Measurements from ENCODE around the gene CRYBB1. TPM values are rescaled to one million over a fixed set of nuclear protein-coding genes. Genes with fewer than 3 reads are reported as not detected.

Gene CRYBB1
- total RNA-seq, 4 donors from 2014 or later, result 0.42 TPM; not detected in 3

GRCh38 chr22:26552466-26552865 is 65.4 kb downstream of the CRYBB1 start:
- no peak for DNase-seq (ENCODE audit: low spot score in 2 of 2)
- no peak overlapping the region for H3K4me3 ChIP-seq (ENCODE audit: low read depth, poor library complexity, severe bottlenecking)
- TF ChIP-seq POLR2A (IDR thresholded peaks at IDR 0.05), result no peak
- TF ChIP-seq CTCF (IDR thresholded peaks at IDR 0.05), result no peak
- 83 to 84% methylated on average over 10 of the region's 10 CpGs for WGBS, 2 donors
- intact Hi-C loops (cut with DNase I; ENCODE audit: low total_unique reads), result no loop called here

- TF ChIP-seq POLR2A (IDR thresholded peaks at IDR 0.05) (no peak), CTCF (IDR thresholded peaks at IDR 0.05) (no peak)
- DNase-seq (ENCODE audit: low spot score in 2 of 2), result no peak
- intact Hi-C loops (cut with DNase I; ENCODE audit: low total_unique reads), result no loop called here
- WGBS, 2 donors, result 89 to 92% methylated on average over 2 of the region's 2 CpGs
- no peak overlapping the region for H3K4me3 ChIP-seq (ENCODE audit: low read depth, poor library complexity, severe bottlenecking)
Measured at GRCh38 chr22:26551568-26551967, 66.3 kb downstream of the CRYBB1 start.

GRCh38 chr22:26550498-26551033 is 67.3 kb downstream of the CRYBB1 start:
- DNase-seq (ENCODE audit: low spot score in 2 of 2), result no peak
- intact Hi-C loops (cut with DNase I; ENCODE audit: low total_unique reads), result no loop called here
- 73 to 76% methylated on average over 8 of the region's 8 CpGs for WGBS, 2 donors
- TF ChIP-seq POLR2A (IDR thresholded peaks at IDR 0.05) (no peak), CTCF (IDR thresholded peaks at IDR 0.05) (no peak)
- H3K4me3 ChIP-seq (ENCODE audit: low read depth, poor library complexity, severe bottlenecking), result no peak overlapping the region

GRCh38 chr22:26549902-26550497 is 67.8 kb downstream of the CRYBB1 start:
- intact Hi-C loops (cut with DNase I; ENCODE audit: low total_unique reads), result no loop called here
- H3K4me3 ChIP-seq (ENCODE audit: low read depth, poor library complexity, severe bottlenecking), result no peak overlapping the region
- TF ChIP-seq CTCF (IDR thresholded peaks at IDR 0.05) (no peak), POLR2A (IDR thresholded peaks at IDR 0.05) (no peak)
- DNase-seq (ENCODE audit: low spot score in 2 of 2), result no peak
- 95 to 97% methylated on average over 4 of the region's 4 CpGs for WGBS, 2 donors

MicroRNA genes within 50 kb of the gene (microRNA counts, 767-probe panel; counts per million panel counts)
- 0 to 358 counts per million in 2 donors for microRNA hsa-miR-548j

Small RNA genes lying within 50 kb of the gene (microRNA-seq; reads per million reads assigned to microRNA genes)
- gene MIR548J (ENCODE audit: borderline number of aligned reads in 1 of 2, borderline replicate concordance in 2 of 2), result 2.0 to 2.8 reads per million in 2 donors

Other genes with a start within 250 kb of the CRYBB1 start
- gene ASPHD2, start 188.8 kb downstream of the CRYBB1 start, total RNA-seq, result 10 to 100 TPM; 18.8 to 31.4 (median 22.2) TPM
- 10 to 100 TPM; 40.5 to 68.0 (median 47.5) TPM for gene HPS4, start 134.2 kb downstream of the CRYBB1 start, total RNA-seq
- 10 to 100 TPM; 10.3 to 21.5 (median 17.3) TPM for gene SRRD, start 134.2 kb downstream of the CRYBB1 start, total RNA-seq
- 10 to 100 TPM; 29.1 to 55.0 (median 35.7) TPM for gene TFIP11, start 105.6 kb downstream of the CRYBB1 start, total RNA-seq
- gene TPST2, start 27.9 kb downstream of the CRYBB1 start, total RNA-seq, result 10 to 100 TPM; 54.9 to 60.6 (median 58.5) TPM
- not detected for gene CRYBA4, start 3.9 kb upstream of the CRYBB1 start, total RNA-seq
- 1 to 10 TPM in 2 of 4 donors, under 1 TPM in 2; 0.47 to 2.4 (median 1.4) TPM for gene MIAT, start 39.6 kb upstream of the CRYBB1 start, total RNA-seq